CD4-positive, alpha-beta memory T cell (primary cell): ENCODE measurements around the gene CAMTA1. TPM values are rescaled to one million over a fixed set of nuclear protein-coding genes. Genes with fewer than 3 reads are reported as not detected.
"Not testable (repeated sequence)": the region's sequence is repeated elsewhere in the genome, so short reads cannot be mapped to it uniquely, and the experiment has no call there.

Experiments used
- CTCF ChIA-PET: fragments of 350-600 bp; sonication (Branson Sonifier 250); formaldehyde crosslinking; loops from one replicate; lab custom pipeline; 2021; ENCODE audit warnings: inconsistent platforms; ENCODE audit not compliant: partially characterized antibody; lab: Charles Lee
- POLR2A ChIA-PET: fragments of 350-600 bp; sonication (Branson Sonifier 250); formaldehyde crosslinking; loops from one replicate; lab custom pipeline; 2021; ENCODE audit not compliant: partially characterized antibody; lab: Charles Lee
- DNase-seq, 5 donors: peaks; one replicate each; pipeline versions ENCODE4 v3.0.0 to v3.0.0-alpha.2; 2020 to 2022; ENCODE audit warnings: mixed read lengths in 1 of 5
- H3K27ac ChIP-seq: one replicate; pipeline ENCODE4 v1.7.0; 2013; ENCODE audit warnings: low read depth, low read length
- H3K27me3 ChIP-seq: 2 replicates; pipeline ENCODE4 v1.7.0; 2013; ENCODE audit warnings: mild to moderate bottlenecking, low read length, moderate library complexity; ENCODE audit not compliant: insufficient read depth
- H3K36me3 ChIP-seq: 2 replicates; pipeline ENCODE4 v1.7.0; 2013; ENCODE audit warnings: mild to moderate bottlenecking, low read length, moderate library complexity; ENCODE audit not compliant: insufficient read depth
- H3K4me1 ChIP-seq: 2 replicates; pipeline ENCODE4 v1.7.0; 2013; ENCODE audit warnings: mild to moderate bottlenecking, low read length, moderate library complexity; ENCODE audit not compliant: insufficient read depth
- H3K4me3 ChIP-seq, 2 donors: one replicate each; pipeline ENCODE4 v1.7.0; 2013; ENCODE audit warnings: low read length in 2 of 2, mild to moderate bottlenecking in 1 of 2
- H3K9me3 ChIP-seq, 2 donors: one replicate each; pipeline ENCODE4 v1.7.0; 2013; ENCODE audit warnings: low read length in 2 of 2, control low read depth in 1 of 2; ENCODE audit not compliant: control insufficient read depth in 1 of 2
- H3K27ac Mint-ChIP-seq, 7 donors: one replicate each; pipeline ENCODE4 v1.8.0; 2020 to 2021; ENCODE audit warnings: mixed read lengths in 7 of 7, mild to moderate bottlenecking in 6 of 7, inconsistent platforms in 3 of 7, moderate library complexity in 3 of 7
- H3K27me3 Mint-ChIP-seq, 2 donors: one replicate each; pipeline ENCODE4 v1.8.0; 2020 to 2021; ENCODE audit warnings: mixed read lengths in 2 of 2
- H3K36me3 Mint-ChIP-seq, 2 donors: one replicate each; pipeline ENCODE4 v1.8.0; 2020 to 2021; ENCODE audit warnings: mixed read lengths in 2 of 2, inconsistent platforms in 1 of 2, mild to moderate bottlenecking in 1 of 2
- H3K4me1 Mint-ChIP-seq, 4 donors: one replicate each; pipeline ENCODE4 v1.8.0; 2020 to 2021; ENCODE audit warnings: mixed read lengths in 4 of 4, mild to moderate bottlenecking in 1 of 4
- H3K4me3 Mint-ChIP-seq, 8 donors: one replicate each; pipeline ENCODE4 v1.8.0; 2020 to 2021; ENCODE audit warnings: mixed read lengths in 8 of 8, mild to moderate bottlenecking in 7 of 8, moderate library complexity in 6 of 8, inconsistent platforms in 3 of 8
- H3K9me3 Mint-ChIP-seq, 8 donors: one replicate each; pipeline ENCODE4 v1.8.0; 2020 to 2021; ENCODE audit warnings: mixed read lengths in 8 of 8, mild to moderate bottlenecking in 5 of 8, inconsistent platforms in 3 of 8, moderate library complexity in 1 of 8
- intact Hi-C: fragments of 100-400 bp; cut with micrococcal nuclease; formaldehyde crosslinking; loops from one replicate; pipeline ENCODE4 v1.15.1; 2023
- polyA plus RNA-seq, 2 donors: library from polyadenylated mRNA; unstranded; fragments of 300-500 nt; fragmentation: Illumina TruSeq; gene quantifications; one replicate each; pipeline ENCODE4 v1.2.3, GENCODE V29; 2021
- total RNA-seq, 2 experiments: library from RNA; stranded (reverse); gene quantifications; one replicate each; pipeline ENCODE4 v1.2.3, GENCODE V29; 2021

Gene CAMTA1
- total and polyA plus RNA-seq, 4 experiments from 2014 or later: 39.1 to 118 (median 59.9) TPM

DNA sequence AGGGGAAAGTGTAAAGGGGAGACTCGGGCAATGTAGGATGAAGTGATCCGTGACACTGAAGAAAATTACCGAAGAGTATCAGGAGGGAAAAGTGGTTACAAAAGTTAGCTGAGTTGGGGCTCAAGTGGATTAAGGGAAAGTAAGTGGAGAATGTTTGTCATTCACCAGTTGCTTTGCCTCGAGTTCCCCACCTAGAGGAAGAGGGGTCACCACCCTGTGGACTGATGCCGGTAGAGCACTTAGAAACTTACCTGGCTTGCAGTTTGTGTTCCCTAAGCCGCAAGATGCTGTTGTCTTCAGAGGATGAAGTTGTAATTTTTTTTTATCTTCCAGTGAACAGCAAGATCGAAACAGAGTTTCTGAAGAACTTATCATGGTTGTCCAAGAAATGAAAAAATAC lies 999.9 kb downstream of the CAMTA1 start:
- Histone ChIP-seq H3K36me3 (peaks cover 7% of the 10 kb centered on the region), H3K4me3 (no peak overlapping the region), H3K9me3 (no peaks in the 10 kb centered on the region), H3K4me1 (peaks cover 28% of the 10 kb centered on the region), H3K27ac (no peak overlapping the region), H3K27me3 (no peaks in the 10 kb centered on the region)
- ChIA-PET POLR2A (interaction anchor here (1.2 kb wide), 1 partner anchor 14 kb away, joined by 3 read pairs; the partner anchor contains the start of gene VAMP3), CTCF (no interaction called here)
- Mint-ChIP-seq H3K36me3 (peaks cover 29 to 49% of the 10 kb centered on the region in 2 donors), H3K4me3 (peak overlapping the region; percentile 55 to 74 (median 62)), H3K27ac (peak overlapping the region; percentile 5 to 84 (median 77)), H3K27me3 (no peaks in the 10 kb centered on the region), H3K4me1 (peaks cover 21 to 39% (median 27%) of the 10 kb centered on the region in 4 donors), H3K9me3 (peaks cover 0 to 7% (median 3%) of the 10 kb centered on the region in 8 donors)
- intact Hi-C loops: no loop called here
- DNase-seq: no peak

DNA sequence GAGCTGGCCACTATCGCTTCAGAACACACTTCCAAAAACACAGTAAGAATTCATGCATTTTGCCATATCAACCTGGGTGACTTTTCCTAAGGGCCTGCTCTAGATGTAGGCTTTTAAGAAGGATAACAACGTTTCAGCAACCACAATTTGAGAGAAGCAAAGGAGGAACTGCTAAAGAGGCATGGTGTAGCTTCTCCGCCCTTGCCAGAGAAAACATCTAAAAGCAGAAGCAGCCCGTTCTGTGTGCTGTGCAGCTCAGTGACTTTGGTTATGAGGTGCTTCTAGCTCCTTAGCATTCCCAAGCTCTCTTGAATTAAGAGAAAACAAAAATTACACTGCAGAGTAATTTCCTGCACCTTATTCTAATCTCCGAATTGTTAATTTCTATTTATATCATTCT lies 1001.5 kb downstream of the CAMTA1 start:
- CTCF ChIA-PET: interaction anchor here (1.2 kb wide), 1 partner anchor 34 kb away, joined by 3 read pairs; no protein-coding TSS in a partner anchor
- peak overlapping the region in 2 of 7 donors; percentile 53 to 82 for H3K27ac Mint-ChIP-seq

DNA sequence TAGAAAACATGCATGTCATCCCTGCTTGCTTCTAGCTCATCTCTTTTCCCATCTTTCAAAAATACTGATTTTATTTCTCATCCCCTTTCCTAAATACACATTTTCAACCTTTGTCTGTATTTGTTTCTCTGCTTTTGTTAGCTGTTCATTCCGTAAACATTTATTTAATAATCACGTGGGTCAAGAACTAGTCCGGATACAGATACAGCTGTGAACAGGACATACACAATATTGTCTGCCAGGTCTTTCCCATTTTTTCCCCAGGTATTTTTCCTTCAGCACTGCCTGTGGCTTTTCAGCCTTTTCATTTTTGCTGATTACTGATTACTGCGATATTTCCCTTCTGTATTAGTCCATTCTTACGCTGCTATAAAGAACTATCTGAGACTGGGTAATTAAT lies 1004.6 kb downstream of the CAMTA1 start:
- Histone ChIP-seq H3K4me3 (no peak overlapping the region), H3K4me1 (peaks cover 1% of the 10 kb centered on the region), H3K27me3 (no peaks in the 10 kb centered on the region), H3K9me3 (no peaks in the 10 kb centered on the region), H3K27ac (no peak overlapping the region), H3K36me3 (no peaks in the 10 kb centered on the region)
- DNase-seq: no peak
- Mint-ChIP-seq H3K36me3 (peaks cover 54 to 62% of the 10 kb centered on the region in 2 donors), H3K4me3 (no peak overlapping the region), H3K27ac (no peak overlapping the region), H3K27me3 (no peaks in the 10 kb centered on the region), H3K9me3 (peaks cover 0 to 21% (median 14%) of the 10 kb centered on the region in 8 donors), H3K4me1 (peaks cover 5 to 16% (median 11%) of the 10 kb centered on the region in 4 donors)
- CTCF ChIA-PET: no interaction called here
- intact Hi-C loops: no loop called here
- POLR2A ChIA-PET: no interaction called here

More for the DNA sequence above, 1001.5 kb downstream of the CAMTA1 start:
- Mint-ChIP-seq H3K27me3 (no peaks in the 10 kb centered on the region), H3K36me3 (peaks cover 44 to 52% of the 10 kb centered on the region in 2 donors), H3K4me3 (no peak overlapping the region), H3K4me1 (peaks cover 16 to 34% (median 22%) of the 10 kb centered on the region in 4 donors), H3K9me3 (peaks cover 0 to 19% (median 14%) of the 10 kb centered on the region in 8 donors)
- no peak for DNase-seq
- no peak overlapping the region for H3K4me3 ChIP-seq
- peaks cover 21% of the 10 kb centered on the region for H3K4me1 ChIP-seq
- no peaks in the 10 kb centered on the region for H3K9me3 ChIP-seq
- no peak overlapping the region for H3K27ac ChIP-seq
- POLR2A ChIA-PET: no interaction called here
- intact Hi-C loops: no loop called here
- no peaks in the 10 kb centered on the region for H3K27me3 ChIP-seq
- H3K36me3 ChIP-seq: no peaks in the 10 kb centered on the region

DNA sequence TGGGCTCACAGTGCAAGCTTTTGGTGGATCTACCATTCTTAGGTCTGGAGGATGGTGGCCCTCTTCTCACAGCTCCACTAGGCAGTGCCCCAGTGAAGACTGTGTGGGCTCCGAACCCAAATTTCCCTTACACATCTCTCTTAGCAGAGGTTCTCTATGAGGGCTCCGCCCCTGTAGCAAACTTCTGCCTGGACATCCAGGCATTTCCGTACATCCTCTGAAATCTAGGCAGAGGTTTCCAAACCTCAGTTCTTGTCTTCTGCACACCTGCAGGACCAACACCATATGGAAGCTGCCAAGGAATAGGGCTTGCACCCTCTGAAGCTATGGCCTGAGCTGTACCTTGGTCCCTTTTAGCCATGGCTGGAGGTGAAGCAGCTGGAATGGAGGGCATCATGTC lies 1005.8 kb downstream of the CAMTA1 start:
- H3K9me3 ChIP-seq, DNase-seq, H3K4me3 ChIP-seq, H3K4me1 Mint-ChIP-seq, H3K27me3 ChIP-seq, intact Hi-C loops, H3K27ac ChIP-seq, H3K36me3 ChIP-seq, H3K4me1 ChIP-seq, H3K27ac Mint-ChIP-seq, H3K27me3 Mint-ChIP-seq, H3K4me3 Mint-ChIP-seq, CTCF ChIA-PET, POLR2A ChIA-PET: not testable (repeated sequence)
- H3K36me3 Mint-ChIP-seq: peaks cover 56 to 57% of the 10 kb centered on the region in 2 donors
- peaks cover 0 to 21% (median 14%) of the 10 kb centered on the region in 8 donors for H3K9me3 Mint-ChIP-seq

DNA sequence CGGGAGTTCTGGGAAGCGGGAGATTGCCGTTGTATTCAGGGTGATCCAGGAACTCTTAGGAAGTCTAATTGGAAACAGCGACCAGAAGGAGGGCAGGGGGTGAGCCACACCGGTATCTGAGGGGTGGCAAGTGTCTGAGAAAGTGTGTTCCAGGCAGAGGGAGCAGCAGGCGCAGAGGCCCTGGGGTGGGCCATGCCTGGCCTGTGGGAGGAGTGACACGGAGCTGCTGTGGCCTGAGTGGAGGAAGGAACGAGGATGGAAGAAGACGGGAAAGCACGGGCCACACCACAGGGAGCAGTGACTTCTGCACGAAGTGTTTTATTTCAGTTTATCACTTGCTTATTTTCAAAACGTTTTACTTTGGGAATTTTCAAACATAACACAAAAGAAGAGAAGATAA lies 1010.2 kb downstream of the CAMTA1 start:
- Mint-ChIP-seq H3K27me3 (no peaks in the 10 kb centered on the region), H3K27ac (peak overlapping the region in 1 of 7 donors; percentile 79), H3K4me3 (no peak overlapping the region), H3K36me3 (peaks cover 37 to 41% of the 10 kb centered on the region in 2 donors), H3K9me3 (peaks cover 0 to 15% (median 11%) of the 10 kb centered on the region in 8 donors), H3K4me1 (peaks cover 0 to 2% (median 0%) of the 10 kb centered on the region in 4 donors)
- ChIA-PET POLR2A (no interaction called here), CTCF (interaction anchor here (1.5 kb wide), 1 partner anchor 30 kb away, joined by 3 read pairs; no protein-coding TSS in a partner anchor)
- Histone ChIP-seq H3K4me3 (no peak overlapping the region), H3K27me3 (no peaks in the 10 kb centered on the region), H3K36me3 (no peaks in the 10 kb centered on the region), H3K4me1 (no peaks in the 10 kb centered on the region), H3K27ac (no peak overlapping the region), H3K9me3 (no peaks in the 10 kb centered on the region)
- intact Hi-C loops: no loop called here
- DNase-seq: no peak

DNA sequence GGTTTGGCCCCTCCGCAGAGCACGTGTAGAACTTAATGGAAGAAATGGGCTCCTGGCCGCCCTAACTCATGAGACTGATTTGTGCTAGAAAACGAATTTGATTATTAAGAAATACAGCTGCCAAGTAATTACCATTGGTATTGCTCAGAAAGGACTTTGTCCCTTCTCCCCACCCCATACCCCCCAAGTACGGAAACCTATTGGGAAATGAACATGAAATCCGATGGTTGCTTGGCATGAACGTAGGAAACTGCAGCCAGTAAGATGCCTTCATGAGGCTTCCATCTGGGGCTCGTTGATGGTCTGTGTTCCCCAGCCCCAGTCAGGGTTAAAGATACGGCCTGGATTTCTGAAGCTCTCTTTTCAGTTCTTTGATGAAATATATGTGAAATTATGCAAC lies 1020.2 kb downstream of the CAMTA1 start:
- POLR2A ChIA-PET: no interaction called here
- no peaks in the 10 kb centered on the region for H3K27me3 Mint-ChIP-seq
- Histone ChIP-seq H3K9me3 (no peaks in the 10 kb centered on the region), H3K27ac (no peak overlapping the region), H3K27me3 (no peaks in the 10 kb centered on the region), H3K36me3 (peaks cover 16% of the 10 kb centered on the region), H3K4me1 (no peaks in the 10 kb centered on the region), H3K4me3 (no peak overlapping the region)
- H3K36me3 Mint-ChIP-seq: peaks cover 37 to 45% of the 10 kb centered on the region in 2 donors
- CTCF ChIA-PET: no interaction called here
- no peak overlapping the region for H3K27ac Mint-ChIP-seq
- intact Hi-C loops: loop anchor here (5.0 kb wide), 1 partner anchor 542 kb away; no protein-coding TSS in a partner anchor
- DNase-seq: no peak
- no peak overlapping the region for H3K4me3 Mint-ChIP-seq
- no peaks in the 10 kb centered on the region for H3K9me3 Mint-ChIP-seq
- H3K4me1 Mint-ChIP-seq: no peaks in the 10 kb centered on the region

DNA sequence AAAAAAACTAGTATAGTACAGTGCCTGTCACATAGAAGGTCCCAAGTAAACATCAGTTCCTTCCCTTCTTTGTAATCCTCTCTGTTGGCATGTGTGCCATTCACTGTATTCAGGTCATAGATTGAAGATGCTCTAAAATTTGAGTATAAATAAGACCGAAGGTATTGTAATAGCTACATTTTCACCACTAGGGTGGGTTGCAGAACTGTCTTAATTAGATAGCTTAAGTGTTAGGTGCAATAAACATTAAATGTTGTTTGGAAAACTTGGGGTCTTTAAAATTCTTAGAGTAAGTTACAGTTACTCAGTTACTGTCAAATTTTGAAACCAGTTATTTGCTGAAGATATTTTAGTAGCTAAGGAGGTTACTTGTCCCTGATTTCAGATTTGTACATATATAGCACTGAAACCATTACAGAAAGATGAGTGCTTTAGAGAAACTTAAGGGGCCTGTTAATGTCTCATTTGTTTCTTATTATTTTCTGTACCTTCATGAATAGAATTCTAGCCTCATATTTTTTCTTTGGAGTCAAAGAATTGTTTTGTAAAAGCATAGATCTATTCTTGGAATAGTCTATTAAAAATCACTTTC lies 1023.1 kb downstream of the CAMTA1 start:
- intact Hi-C loops: loop anchor here (5.0 kb wide), 1 partner anchor 539 kb away; no protein-coding TSS in a partner anchor
- no peak overlapping the region for H3K27ac Mint-ChIP-seq

More for the DNA sequence above, 1023.1 kb downstream of the CAMTA1 start:
- Mint-ChIP-seq H3K27me3 (no peaks in the 10 kb centered on the region), H3K4me3 (no peak overlapping the region), H3K9me3 (peaks cover 0 to 8% (median 6%) of the 10 kb centered on the region in 8 donors), H3K36me3 (peaks cover 54 to 58% of the 10 kb centered on the region in 2 donors), H3K4me1 (no peaks in the 10 kb centered on the region)
- peaks cover 2 to 4% of the 10 kb centered on the region in 2 donors for H3K9me3 ChIP-seq
- no peak overlapping the region for H3K4me3 ChIP-seq
- H3K27me3 ChIP-seq: no peaks in the 10 kb centered on the region
- no peak overlapping the region for H3K27ac ChIP-seq
- ChIA-PET CTCF (interaction anchor here (0.6 to 1.2 kb wide), 5 partner anchors 16 to 167 kb away, joined by 3 to 6 read pairs (median 3); no protein-coding TSS in a partner anchor), POLR2A (no interaction called here)
- H3K4me1 ChIP-seq: no peaks in the 10 kb centered on the region
- peak in 2 of 5 donors; percentile 14 to 15 for DNase-seq
- peaks cover 17% of the 10 kb centered on the region for H3K36me3 ChIP-seq
